RPMI7951 (cell line): ENCODE data around the gene SSR4. TPM values are rescaled to one million over a fixed set of nuclear protein-coding genes. Genes with fewer than 3 reads are reported as not detected.
"Not testable (repeated sequence)": the region's sequence is repeated elsewhere in the genome, so short reads cannot be mapped to it uniquely, and the experiment has no call there.

ENCODE experiments used
- DNase-seq: peaks from one replicate; pipeline ENCODE4 v3.0.0-alpha.2; 2012; ENCODE audit warnings: low read depth
- total RNA-seq: library from RNA; depleted of rRNA; stranded (reverse); fragments of >200 nt; shearing (Covaris generic); gene quantifications from 2 replicates; pipeline ENCODE4 v1.2.3, GENCODE V29; 2014; rRNA removed

The SSR4 gene
- total RNA-seq, result 203 and 247 TPM in 2 replicates

DNA sequence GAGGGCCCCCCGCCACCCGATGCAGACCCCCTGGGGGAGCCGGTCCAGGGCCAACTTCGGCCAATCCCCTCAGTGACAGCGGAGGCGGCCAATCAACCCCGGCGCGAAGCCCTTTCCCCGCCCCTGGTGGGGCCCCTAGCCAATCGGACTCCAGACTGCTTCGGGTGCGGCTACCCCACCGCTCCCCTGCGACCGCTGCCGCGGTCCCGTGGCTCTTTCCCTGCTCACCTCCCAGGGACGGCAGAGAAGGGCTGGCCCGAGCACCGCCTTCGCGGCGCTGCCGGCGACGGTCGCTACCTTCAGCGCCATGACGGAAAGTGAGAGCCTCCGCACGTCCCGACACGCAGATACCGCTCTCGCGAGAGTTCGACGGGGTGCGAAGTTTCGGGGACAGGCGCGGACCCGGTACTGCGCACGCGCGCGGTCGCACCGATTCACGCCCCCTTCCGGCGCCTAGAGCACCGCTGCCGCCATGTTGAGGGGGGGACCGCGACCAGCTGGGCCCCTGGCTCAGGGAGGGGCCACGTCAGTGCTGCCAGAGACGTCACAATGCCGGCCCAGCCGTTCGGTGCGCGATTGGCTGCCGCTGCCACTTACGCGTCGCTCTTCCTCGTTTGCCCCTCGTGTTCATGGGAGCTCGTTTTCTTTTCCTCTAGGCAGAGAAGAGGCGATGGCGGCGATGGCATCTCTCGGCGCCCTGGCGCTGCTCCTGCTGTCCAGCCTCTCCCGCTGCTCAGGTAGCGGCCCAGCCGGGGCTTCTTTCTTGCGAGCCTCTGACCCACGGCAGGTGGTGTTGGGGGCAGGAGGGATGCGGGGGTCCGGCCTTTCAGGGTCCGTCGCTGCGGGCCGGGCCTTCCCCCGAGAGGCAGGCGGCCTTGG is at the start of gene SSR4, which contains the start of gene IDH3G:
SSR4 (plus strand) TSS at position 651 of the 879 bp plus-strand sequence; CDS start at position 671, 20 bp downstream.
IDH3G (minus strand) TSS at position 358 of the 879 bp plus-strand sequence; CDS start at position 309, 49 bp downstream.
- peak; percentile 89 for DNase-seq

DNA sequence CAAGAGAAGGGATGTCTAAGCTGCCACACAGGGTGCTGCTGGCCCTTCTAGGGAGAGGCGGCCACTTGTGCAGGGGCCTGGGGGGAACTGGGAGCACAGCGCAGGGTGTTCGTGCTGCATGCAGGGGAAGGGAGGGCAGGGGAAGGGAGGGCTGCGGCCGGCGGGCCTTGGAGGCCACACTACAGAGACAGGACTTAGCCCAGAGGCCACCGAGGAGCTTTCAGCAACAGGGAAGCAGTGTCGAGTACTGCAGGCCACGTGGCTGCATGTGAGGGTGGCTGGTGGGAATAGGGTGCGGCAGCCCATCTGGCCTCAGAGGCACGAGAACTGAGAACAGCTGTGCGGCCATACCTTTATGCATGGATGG is 49.4 kb upstream of the SSR4 start:
- DNase-seq, result not testable (repeated sequence)

DNA sequence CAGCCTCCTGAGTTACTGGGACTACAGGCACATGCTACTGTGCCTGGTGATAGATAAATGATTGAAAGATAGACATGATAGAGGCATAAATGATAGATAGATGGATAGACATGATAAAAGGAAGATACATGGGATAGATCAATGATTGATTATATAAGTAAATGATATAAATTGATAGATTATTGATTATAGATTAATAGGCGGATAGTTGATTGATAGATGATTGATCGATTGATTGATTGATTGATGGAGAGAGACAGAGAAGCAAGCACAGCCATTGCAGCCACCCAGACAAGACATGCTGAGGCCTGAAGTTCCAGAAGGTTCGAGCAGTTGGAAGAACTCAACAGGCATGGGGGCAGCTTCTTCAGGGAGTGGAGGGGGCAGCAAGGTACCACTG is 48.1 kb upstream of the SSR4 start:
- no peak for DNase-seq

DNA sequence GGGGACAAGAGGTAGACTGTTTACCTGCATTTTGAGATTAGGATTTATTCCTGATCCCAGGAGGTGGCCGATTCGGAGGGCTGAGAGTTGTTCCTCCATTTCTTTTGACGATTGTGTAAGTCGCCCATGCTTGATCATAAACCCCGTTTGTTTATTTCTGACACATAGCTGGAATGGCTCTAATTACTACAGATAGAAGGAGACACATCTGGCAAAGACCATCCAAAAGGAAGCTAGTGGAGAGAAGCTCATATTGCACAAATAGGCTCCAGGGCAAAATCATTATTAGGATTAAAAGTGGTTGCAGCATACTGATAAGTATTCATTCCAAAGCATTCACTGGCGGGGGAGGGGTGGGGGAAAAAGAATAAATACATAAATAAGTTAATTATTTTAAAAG is 47.5 kb upstream of the SSR4 start:
- DNase-seq, result not testable (repeated sequence)

DNA sequence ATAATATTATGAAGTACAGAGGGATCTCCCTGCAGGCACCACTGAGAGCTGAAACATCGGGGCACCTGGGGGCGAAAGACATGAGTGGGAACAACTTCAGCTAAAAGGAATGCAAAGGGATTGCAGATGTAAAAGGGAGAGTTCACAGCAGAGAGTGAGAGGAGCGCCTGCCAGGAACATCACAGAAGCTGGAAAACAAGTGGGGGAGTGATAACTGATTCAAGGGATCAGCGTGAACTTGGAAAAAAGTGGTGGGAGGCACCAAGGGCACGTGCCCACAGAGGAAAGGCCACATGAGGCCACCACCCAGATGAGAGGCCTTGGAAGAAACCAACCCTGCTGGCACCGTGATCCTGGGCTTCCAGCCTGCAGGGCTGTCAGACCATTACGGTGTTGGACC is 45.5 kb upstream of the SSR4 start:
- not testable (repeated sequence) for DNase-seq

DNA sequence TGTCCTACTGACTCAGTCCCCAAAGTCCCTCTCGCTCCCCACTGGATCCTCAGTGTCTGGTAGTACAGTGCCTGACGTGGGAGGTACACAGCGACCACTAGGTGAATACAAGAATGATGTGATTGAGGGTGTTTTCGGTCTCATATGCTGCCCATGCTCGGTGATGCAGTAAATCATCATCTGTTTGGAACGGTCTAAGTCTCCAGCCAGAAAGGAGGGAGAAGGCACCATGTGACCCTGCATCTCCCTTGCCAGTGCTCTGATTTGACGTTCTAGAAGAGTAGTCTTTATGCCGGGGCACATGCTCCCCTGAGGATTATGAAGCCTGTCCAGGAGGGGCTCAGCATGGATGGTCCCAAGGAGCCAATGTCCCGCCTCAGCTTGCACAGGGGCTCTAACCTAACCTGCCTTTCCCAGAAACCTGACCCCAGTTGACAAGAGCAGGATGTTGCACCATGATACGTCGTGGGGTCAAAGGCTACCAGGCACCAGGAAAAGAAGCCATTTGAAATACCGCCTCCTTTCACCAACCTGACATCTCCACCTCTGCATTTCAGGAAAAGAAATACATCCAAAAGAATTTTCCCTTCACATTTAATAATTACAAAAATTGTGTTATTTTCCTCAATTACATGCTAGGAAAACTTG is 44.2 kb upstream of the SSR4 start:
- DNase-seq, result no peak

DNA sequence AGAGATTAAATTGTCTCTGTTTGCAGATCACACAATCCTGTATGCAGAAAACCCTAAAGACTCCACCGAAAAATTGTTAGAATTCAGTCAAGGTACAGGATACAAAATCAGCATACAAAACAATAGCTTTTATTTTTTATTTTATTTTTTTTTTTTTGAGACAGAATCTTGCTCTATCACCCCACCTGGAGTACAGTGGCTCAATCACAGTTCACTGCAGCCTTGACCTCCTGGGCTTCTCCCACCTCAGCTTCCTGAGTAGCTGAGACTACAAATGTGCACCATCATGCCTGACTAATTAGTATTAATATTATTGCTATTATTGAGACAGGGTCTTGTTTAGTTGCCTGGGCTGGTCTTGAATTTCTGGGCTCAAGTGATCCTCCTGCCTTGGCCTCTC is 39.3 kb upstream of the SSR4 start:
- DNase-seq, result no peak

DNA sequence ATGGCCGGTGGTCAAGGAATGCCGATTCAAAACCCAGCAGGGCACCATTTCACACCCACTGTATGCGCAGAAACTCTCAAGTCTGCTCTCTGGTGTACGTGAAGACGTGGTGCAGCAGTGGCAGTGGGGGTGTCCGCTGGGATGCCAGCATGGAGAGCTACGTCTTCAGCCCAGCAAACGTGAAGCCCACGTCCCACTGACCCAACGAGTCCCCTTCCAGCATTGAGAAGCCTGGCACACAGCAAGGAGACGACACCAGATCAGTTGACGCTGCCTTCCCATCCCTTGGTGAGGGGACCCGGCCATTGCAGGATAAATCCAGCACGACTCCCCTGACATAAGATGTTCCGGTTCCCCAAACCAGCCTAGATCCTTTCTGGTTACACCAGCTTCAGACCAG is 32.6 kb upstream of the SSR4 start:
- DNase-seq, result no peak

DNA sequence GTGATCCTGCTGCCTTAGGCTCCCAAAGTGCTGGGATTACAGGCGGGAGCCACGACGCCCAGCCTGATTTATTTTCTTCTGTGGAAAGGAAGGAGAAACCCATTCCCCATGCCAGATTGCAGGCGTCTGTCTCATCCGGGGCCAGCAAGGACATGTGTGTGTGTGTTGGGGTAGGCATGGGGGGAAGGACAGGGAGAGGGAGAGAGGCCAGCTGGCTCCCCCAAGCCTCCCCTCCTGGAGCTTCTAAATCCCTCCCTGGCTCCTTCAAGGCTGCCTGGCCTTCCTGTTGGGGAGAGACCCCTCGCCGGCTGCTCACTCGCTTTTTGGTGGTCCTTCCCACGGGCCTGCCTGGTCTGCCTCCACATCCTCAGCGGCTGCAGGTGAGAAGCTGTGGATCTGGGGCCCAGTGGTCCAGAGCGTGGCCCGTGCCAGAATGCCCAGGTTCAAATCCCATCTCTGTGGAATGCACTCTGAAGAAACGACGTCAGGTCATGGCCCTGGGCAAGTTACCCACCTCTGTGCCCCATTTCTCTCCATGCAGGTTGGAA is 31.8 kb upstream of the SSR4 start:
- no peak for DNase-seq

DNA sequence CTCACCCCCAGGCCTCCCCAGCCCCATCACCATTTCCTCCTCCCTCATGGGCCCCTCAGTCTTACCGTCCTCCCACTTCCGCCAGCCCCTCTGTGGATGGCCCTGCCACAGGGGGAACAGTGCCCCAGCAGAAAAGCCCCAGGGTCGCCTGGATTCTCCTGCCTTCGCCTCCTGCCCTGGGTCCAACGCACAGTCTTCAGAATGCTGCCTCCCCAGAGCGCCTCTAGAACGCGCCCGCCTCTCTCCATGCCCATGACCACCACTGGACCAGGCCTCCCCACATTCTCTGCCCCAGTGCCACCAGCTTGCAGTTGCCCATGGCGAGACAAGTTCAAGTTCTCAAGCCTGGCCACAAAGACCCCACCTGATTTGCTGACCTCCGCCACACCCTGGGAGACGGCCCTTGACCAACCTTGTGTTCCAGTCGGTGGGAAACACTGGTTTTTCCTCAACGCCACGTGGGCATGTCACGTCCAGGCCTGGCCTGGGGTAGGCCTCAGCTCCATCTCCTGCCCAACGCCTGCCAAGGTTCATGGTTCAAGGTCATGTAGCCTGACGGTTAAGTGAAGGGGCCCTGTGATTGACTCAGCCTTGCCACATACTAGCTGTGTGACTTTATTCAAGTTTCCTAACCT is 31.1 kb upstream of the SSR4 start:
- no peak for DNase-seq

DNA sequence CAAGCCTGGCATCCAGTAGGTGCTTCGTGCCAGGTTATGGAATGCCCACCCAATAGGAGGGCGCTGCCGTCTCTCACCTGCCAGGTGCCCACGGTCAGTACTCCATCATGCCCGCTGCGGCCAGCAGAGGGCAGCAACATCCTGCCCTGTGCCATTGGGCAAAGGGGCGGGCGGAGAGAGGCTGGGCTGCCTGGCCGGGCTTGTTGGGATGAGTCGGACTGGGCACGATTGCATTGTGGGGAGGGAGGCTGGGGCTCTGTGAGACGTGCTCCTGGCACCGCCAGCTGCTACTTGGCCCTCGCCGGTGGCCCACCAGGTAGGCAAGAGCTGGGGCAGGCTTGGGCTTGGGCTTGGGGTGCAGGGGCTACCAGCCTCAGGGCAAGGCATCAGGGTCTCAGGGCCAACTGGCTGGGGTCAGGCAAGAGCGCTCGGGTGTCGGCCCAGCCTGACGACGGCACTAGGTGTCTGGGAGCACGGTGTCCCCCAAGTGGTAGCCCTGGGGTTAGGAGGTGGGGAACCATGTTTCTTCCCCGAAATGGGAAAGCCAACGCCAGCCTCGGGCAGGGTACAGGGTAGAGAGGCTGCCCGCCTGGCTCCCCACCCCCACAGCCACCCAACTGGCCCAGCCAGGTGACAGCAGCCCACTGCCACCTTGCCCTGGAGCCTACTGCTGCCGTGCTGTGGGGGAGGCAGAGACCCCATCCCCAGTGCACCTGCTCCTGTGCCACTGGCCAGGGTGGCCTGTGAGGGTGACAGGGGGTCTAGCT is 30.3 kb upstream of the SSR4 start, which contains the start of gene PLXNB3:
PLXNB3 (plus strand) TSS at position 261 of the 767 bp plus-strand sequence. CDS start 1,287 bp downstream, outside the sequence.
- peak; percentile 65 for DNase-seq

DNA sequence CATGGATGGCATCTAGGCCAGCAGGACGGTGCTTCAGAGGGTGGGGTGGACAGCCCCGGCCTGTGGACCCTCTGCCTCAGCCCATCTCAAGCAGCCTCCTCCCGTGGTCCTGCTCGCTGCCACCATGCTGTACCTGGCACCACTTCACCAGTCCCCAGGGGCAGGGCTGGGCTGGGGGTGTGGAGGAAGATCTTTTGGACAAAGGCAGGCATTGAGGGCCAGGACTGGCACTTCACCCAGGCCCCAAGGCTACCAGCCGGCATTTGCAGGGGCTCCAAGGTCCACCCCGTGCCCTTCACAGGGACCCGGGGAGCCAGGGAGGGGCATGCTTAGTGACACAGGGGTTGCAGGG is 29.7 kb upstream of the SSR4 start:
- DNase-seq, result no peak

DNA sequence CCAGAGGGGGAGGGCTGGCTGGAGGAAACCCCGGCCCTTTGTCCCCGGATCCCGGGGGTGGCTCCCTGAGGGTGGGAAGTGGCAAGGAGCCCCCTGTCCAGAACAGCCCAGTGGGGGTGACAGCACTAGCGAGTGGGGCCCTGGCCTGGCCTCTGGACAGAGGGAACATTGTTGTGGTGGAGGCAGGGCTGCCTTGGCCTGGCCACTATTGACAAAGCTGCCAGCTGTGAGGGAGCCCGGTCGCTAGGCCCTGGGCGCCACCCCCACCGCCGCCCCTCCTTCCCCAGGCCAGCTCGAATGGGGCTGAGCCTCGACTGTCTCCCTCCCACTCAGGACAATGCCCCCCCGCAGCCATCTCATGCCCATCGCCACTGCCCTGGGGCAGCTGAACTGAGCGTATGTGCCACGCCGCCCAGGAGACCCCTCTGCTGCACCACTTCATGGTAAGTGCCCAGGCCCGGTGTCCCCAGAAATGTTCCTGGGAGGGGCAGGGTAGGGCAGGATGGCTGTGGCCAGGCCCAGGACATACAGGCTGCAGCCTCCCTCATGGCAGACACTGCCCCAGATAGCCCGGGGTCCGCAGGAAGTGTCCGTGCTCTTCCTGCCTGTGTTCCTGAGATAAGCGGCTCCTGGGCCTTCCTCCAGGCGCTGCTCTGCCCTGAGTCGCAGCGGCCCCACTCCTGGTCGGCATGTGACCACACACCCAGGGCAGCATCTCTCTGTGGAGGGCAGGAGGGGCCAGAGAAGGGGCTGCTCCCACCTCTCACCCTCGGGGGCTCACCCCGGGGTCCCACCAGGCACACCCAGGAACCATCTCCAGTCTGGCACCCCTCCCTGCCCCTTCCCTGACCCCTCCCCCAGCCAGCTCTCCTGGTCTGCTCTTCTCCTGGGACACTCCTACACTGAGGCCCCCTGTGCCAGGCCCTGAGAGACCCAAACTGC is 29.1 kb upstream of the SSR4 start:
- peak; percentile 45 for DNase-seq

DNA sequence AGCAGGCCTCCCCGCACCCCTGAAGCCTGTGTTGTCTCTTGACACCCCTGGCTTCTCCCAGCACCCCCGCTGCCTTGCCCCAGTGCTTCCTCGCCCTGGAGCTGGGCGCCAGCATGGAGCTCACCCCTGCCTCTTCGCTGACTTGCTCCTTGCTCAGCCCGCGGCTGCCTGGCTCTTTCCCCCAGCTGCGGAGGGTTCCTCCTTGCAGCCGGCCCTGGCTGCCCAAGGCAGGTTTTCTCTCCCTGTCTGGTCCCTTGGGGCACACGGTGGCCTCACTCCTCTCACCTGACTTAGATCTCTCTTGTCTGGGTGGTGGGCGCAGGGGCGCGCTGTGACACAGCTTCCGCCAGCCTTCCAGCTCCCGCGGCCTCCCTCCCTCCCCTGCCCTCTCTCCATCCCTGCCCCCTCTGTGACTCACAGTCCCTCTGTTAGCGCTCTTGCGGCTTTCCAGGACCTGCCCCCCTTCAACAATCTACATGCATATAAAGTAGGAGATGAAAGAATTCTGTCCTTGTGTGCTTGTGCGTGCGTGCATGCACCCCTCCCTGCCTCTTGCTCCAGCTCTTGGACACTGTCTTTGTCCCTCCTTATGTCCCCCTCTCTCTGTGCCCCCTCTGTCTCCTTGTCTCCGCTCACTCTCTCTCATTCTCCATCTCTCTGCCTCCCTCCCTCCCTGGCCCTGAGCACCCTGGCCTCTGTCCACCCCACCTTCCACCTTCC is 28.2 kb upstream of the SSR4 start:
- DNase-seq, result peak; percentile 75

DNA sequence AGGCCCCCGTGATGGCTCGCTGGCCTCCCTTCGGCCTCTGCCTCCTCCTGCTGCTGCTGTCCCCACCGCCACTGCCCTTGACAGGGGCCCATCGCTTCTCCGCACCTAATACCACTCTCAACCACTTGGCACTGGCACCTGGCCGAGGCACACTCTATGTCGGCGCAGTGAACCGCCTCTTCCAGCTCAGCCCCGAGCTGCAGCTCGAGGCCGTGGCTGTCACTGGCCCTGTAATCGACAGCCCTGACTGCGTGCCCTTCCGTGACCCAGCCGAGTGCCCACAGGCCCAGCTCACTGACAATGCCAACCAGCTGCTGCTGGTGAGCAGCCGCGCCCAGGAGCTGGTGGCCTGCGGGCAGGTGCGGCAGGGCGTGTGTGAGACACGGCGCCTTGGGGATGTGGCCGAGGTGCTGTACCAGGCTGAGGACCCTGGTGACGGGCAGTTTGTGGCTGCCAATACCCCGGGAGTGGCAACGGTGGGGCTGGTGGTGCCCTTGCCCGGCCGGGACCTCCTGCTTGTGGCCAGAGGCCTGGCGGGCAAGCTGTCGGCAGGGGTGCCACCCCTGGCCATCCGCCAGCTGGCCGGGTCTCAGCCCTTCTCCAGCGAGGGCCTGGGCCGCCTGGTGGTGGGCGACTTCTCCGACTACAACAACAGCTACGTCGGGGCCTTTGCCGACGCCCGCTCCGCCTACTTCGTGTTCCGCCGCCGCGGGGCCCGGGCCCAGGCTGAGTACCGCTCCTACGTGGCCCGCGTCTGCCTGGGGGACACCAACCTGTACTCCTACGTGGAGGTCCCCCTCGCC is 27.4 kb upstream of the SSR4 start:
- DNase-seq, result no peak

DNA sequence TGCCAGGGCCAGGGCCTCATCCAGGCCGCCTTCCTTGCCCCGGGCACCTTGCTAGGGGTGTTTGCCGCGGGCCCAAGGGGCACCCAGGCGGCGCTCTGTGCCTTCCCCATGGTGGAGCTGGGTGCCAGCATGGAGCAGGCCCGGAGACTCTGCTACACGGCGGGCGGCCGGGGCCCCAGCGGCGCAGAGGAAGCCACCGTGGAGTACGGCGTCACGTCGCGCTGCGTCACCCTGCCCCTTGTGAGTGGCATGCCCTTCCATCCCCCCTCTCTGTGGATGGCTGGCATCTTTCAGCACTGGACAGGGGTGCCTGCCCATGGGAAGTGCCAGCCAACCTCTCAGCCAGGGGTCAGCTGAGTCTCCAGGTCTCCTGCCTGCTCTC is 26.8 kb upstream of the SSR4 start:
- DNase-seq, result no peak

DNA sequence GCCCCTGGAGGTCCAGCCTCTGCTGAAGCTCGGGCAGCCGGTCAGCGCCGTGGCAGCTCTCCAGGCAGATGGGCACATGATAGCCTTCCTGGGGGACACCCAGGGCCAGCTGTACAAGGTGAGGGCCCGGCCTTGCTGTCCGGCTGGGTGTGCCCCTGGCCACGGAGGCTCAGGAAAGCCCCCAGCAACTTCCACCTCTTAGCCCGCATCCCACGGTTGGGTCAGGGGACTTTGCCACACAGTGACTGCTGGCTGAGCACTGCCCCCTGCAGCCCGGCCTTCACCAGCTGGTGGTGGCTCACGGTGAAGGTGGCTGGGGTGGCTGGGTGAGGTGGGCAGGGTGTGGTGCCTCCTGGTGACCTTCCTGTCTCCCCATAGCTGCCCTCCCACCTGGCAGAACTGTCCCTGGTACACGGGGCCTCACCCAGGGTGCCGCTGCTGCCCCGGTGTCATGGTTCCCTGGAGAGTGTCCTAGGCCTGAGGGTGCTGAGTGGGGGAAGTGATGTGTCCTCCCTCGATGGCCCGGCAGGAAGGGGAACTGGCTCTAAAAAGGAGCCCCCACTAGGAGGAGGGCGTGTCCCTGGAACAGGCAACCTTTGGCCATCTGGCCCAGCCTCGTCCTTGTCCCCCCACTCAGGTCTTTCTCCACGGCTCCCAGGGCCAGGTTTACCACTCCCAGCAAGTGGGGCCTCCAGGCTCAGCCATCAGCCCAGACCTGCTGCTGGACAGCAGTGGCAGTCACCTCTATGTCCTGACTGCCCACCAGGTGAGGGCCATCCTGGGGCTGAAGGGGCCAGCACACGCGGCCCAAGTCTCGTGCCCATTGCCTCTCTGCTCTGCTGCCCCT is 25.9 kb upstream of the SSR4 start:
- no peak for DNase-seq
